Choroid plexus epithelial cell (primary cell): ENCODE results near the gene ADPRS.

Source experiments
- DNase-seq: peaks from one replicate; pipeline ENCODE4 v3.0.0-alpha.2; 2010; ENCODE audit warnings: low read depth
- H3K4me3 ChIP-seq: 2 replicates; pipeline ENCODE4 v1.5.1; 2011; ENCODE audit warnings: low read depth, mild to moderate bottlenecking, control low read depth, low read length, moderate library complexity
- TF ChIP-seq, protein P1 (sequence below): conservative IDR thresholded peaks from 2 replicates; pipeline ENCODE4 v1.5.1; 2011; ENCODE audit warnings: low read depth, mild to moderate bottlenecking, control low read depth, inconsistent platforms, low read length, moderate library complexity

ADPRS gene

DNA sequence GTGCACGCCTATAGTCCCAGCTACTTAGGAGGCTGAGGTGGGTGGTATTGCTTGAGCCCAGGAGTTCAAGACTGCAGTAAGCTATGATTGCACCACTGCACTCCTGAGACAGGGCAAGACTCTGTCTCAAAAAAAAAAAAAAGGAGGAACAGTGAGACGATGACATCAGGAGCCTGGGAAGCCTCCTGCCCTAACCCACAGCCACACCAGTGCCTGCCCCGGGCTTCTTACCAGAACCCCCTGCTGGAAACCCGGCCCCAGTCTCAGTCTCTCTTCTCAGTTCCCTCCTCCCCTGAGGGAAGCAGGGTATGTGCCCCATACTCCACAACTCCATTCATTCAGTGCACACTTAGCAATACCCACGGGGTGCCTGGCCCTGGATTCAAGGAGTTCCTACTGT, 27.2 kb downstream of the ADPRS start:
- DNase-seq: peak; percentile 65
- TF ChIP-seq, protein P1, sequence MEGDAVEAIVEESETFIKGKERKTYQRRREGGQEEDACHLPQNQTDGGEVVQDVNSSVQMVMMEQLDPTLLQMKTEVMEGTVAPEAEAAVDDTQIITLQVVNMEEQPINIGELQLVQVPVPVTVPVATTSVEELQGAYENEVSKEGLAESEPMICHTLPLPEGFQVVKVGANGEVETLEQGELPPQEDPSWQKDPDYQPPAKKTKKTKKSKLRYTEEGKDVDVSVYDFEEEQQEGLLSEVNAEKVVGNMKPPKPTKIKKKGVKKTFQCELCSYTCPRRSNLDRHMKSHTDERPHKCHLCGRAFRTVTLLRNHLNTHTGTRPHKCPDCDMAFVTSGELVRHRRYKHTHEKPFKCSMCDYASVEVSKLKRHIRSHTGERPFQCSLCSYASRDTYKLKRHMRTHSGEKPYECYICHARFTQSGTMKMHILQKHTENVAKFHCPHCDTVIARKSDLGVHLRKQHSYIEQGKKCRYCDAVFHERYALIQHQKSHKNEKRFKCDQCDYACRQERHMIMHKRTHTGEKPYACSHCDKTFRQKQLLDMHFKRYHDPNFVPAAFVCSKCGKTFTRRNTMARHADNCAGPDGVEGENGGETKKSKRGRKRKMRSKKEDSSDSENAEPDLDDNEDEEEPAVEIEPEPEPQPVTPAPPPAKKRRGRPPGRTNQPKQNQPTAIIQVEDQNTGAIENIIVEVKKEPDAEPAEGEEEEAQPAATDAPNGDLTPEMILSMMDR: no peak

GRCh38 chr1:36116901-36117300, 28.2 kb downstream of the ADPRS start:
- H3K4me3 ChIP-seq: no peak overlapping the region
- no peak for DNase-seq
- TF ChIP-seq, protein P1: no peak

More for the DNA sequence above, 27.2 kb downstream of the ADPRS start:
- H3K4me3 ChIP-seq: no peak overlapping the region

DNA sequence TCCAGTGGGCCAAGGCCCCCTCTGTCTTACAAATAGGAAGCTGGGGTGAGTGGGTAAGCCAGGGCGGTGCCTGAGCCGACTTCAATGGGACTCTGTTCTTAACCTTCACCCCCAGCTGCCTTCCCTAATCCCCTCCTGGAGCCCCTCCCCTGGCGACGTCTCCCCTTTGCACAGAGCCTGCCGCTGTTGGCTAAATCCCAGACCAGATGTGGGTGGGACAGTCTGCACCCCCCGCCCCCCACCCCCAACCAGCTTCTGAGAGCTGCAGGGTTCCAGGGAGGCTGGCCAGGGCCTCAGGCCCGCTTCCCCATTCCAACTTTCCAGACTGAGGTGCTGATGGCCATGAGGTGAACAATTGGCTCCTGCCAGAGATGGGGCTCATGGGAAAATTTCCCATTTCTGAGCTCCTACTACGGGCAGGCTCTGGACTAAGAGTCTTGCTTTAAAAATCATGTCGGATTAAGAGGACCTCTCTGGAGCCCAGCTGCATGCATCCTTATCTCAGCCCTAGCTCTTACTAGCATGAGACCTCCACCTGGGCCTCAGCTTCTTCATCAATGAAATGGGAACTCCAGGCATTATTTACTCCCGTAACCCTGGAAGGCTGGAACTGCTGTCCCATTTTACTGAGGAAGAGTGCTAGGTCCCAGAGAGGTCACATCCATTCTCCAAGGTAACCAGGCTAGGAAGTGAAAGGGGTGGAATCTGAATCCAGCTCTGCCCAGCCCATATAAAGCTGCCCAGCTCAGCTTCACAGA, 29.9 kb downstream of the ADPRS start:
- TF ChIP-seq, protein P1: no peak
- DNase-seq: no peak
- H3K4me3 ChIP-seq: no peak overlapping the region

GRCh38 chr1:36119456-36119855, 30.8 kb downstream of the ADPRS start:
- H3K4me3 ChIP-seq: no peak overlapping the region
- DNase-seq: peak; percentile 37
- TF ChIP-seq, protein P1: no peak

DNA sequence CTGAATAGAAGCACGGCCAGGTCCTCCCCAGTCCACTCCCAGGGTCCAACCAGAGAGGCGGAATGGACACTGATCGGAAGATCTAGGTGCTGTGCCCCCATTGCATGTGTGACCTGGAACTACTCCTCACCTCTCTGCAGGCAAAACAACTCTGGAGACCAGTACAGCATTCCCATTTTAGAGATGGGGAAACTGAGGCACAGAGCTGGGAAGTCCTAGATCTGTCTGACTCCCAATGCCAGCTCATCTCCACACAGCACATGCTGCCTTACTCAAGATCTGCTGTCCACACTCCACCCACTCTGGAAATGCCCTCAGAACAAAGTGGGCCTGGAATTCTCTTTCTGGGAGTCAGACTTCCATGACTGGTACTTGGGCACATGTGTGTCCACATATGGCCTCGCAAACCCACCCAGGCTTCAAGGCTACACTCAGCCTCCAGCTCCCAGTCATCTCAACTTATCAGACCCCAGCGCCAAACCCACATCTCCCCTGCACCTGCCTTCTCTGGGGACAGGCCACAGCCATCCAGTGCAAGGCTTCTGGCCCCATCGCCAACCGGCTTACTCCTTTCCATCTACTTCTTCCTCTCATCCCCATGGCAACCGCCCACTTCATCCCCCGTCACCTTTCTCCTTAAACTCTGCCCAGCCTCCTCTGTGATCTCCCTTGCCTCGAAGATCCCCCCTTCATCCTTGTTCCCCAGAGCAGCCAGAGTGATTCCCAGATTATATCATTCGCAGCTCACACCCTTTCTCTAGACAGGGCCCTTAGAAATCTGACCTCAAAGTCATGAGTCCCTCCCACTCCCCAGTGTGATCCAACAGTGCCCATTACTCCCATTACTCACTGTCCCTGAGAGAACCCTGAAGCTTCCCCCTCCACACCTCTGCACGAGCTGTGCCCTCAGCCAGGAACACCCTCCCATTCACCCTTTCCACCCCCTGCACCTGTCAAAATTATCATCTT, 33.7 kb downstream of the ADPRS start:
- TF ChIP-seq, protein P1: no peak
- H3K4me3 ChIP-seq: no peak overlapping the region
- no peak for DNase-seq

- peak; percentile 70 for DNase-seq
- H3K4me3 ChIP-seq: no peak overlapping the region
Measured at GRCh38 chr1:36123356-36123755, 34.7 kb downstream of the ADPRS start.

More at GRCh38 chr1:36123356-36123755, 34.7 kb downstream of the ADPRS start:
- TF ChIP-seq, protein P1: no peak
